Loucy (cell line): ENCODE measurements around the gene LHFPL6.

ENCODE experiments used
- CTCF ChIP-seq: fragments of 200-600 bp; sonication (generic); conservative IDR thresholded peaks from 2 replicates; pipeline ENCODE4 v1.5.1; 2014; ENCODE audit warnings: mild to moderate bottlenecking, antibody characterized with exemption, low read length
- EZH2phosphoT487 ChIP-seq: fragments of 200-600 bp; IDR thresholded peaks from 2 replicates; pipeline ENCODE4 v1.6.1; 2018; ENCODE audit warnings: antibody characterized with exemption, mild to moderate bottlenecking, moderate library complexity, borderline replicate concordance

GRCh38 chr13:39503048-39503447, 99.9 kb downstream of the LHFPL6 start:
- TF ChIP-seq CTCF (no peak), EZH2phosphoT487 (no peak)
